SKM-1 (cell line): ENCODE data around the gene KLHL22.
"Not testable (repeated sequence)": the region's sequence is repeated elsewhere in the genome, so short reads cannot be mapped to it uniquely, and the experiment has no call there.

Source experiments
- DNase-seq: peaks from one replicate; lab custom pipeline; 2025; ENCODE audit not compliant: unreplicated experiment; lab: John Stamatoyannopoulos, UW

Gene KLHL22

DNA sequence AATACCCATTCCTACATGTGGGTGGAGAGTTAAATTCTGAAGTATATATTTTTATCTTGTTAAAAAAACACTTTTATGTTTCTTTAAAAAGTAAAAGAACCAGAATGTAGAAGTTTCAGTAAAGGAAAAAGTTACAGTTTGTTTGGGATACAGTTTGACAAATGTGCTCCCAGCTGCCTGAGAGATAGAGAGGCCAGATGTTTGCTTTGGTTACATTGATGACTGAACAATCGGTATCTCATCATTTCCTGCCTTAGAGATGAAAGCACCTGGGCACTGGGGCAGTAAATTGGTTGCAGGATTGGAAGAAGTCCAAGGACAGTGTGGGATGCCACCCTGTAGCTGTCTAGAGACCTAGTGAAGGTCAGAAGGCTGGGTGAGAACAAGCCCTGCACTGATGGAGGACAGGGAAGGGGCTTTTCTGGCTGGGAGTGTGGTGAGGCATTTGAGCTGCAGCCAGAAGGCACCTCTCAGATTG lies 28.4 kb upstream of the KLHL22 start:
- no peak for DNase-seq

DNA sequence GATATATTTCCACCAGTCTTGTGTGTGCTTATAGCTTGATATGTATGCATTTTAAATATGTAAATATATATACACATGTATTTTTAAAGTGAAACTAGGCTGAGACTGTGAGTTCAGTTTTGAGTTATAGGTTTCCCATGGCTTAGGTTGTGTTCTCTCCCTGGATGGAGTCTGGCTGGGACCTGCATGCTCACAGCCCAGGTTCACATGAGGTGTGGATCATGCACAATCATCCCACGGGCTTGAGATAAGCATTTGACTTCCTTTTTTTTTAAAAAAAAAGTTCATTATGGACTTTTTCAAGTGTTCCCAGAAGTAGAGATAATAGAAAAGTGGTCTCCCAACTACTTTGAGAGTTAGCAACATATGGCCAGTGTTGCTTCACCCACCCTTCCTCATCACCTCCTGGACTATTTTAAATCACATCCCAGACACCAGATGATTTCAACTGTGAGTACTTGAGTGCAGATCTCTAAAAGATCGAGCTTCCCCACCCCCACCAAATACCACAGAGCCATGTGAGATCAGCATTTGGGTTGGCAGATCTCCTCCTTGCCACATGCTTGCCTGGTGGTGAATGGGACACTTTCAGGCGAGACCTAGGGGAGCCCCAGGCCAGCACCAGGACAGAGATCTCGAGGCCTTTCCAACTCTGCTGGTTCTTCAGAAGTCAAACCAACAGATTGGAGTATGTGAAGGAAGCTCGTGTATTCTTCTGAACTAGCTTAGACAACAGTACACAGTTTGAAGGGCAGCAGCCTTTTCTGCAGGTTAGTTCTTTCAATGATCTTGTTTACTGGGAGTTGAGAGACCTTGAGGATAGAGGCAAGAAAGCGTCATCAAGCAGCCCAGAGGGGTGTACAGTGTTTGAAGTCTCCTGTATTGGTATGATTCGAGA lies 27.7 kb upstream of the KLHL22 start:
- no peak for DNase-seq

DNA sequence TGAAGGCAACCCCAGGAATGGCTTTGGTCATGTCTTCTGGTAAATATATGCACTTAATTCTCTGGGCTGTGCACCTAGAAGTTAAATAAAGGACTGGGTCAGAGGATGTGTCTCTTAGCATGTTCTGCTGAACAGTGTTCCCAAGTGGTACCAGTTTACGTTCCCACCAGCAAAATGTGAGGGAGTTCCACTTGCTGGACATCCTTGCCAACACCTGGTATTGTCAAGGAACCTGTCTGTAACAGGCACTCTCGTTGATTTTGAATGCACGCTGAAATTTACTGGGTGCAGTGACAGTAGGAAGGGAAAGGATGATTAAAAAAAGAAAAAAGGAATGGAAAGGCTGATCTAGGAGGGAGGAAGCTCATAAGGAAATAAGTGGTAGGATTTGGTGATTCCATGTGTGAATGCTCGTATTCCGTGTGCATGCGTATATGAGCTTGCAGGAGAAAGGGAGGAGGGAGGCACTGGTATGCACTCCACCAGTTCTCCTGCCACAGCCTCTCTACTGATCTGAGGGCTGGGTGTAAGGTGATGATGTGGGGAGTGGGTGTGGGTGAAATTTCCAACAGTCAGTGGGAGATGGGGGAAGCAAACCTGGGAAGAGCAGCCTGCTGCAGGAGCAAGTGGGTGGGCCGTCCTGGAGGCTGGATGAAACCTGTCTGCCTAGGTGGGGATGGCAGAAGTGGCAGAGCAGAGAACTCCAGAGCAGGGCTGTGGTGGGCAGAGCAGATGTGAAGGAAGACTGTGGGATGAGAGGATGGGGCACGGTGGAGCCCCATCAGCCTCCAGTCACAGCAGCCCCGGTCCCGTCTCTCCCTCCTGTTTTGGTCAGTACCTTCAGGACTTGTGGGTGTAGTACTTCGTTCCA lies 26.8 kb upstream of the KLHL22 start:
- DNase-seq, result no peak

DNA sequence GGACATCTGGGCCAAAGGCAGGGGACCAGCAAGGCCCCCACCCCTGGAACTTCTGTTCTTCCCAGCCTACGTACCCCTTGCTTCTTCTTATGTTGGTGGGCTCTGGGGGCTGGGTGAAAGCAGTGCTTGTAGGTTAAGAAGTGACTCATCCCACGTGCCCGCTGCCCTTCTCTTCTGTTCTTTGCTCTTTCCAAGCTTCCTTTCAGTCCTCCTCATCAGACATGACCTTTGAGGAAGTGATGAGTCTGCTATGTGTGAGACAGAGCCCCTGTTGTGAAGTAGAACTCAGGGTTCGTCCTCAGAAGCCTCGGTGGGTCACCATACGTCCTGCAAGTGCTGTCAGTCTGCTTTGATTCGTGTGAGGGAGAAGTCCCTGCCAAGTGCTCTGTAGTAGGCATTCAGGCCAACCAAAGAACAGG lies 24.5 kb upstream of the KLHL22 start:
- no peak for DNase-seq

DNA sequence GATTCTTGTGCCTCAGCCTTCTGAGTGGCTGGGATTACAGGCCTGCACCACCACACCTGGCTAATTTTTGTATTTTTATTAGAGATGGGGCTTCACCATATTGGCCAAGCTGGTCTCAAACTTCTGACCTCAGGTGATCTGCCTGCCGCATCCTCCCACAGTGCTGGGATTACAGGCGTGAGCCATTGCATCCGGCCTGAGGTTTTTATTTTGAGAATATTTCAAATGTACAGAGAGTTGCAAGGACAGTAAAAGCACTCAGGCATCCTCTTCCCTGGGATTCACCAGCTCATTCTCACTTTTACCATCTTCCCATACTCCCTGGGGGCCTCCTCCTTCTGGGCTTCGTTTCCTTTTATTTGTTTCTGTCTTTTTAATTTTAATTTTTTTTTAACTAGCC lies 24.0 kb upstream of the KLHL22 start:
- no peak for DNase-seq

DNA sequence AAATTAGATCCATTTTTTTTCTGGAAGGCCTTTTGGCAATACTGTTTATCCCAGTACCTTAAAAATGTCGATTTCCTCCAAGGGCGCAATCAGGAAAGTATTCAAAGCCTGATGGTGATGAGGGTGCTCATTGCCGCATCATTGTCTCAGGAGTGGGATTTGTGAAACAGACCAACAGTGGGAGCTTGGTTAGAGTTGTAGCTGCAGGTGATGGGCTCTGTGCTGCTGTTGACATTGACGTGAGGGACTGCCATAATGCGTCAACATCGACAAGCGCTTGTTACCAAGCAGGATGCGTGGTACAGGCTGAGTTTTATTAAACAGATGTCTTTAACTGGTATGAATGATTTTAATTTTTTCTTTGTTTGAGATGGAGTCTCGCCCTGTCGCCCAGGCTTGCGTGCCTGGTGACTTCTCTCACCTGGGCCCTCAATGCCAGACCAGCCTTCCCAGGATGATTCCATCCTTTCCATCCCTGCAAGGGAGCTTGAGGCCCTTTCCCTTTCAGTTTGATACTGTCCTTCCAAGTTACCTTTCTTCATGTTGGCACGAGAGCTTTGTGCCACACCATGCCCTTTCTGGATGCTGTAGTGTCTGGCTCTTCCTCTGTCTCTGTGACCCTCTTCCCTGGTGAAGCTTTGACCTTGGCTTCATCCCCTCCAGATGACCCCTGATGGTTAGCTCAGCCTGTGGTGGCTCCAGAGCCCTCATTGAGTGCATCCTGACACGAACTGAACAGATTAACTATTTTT lies 22.4 kb upstream of the KLHL22 start:
- DNase-seq, result no peak

DNA sequence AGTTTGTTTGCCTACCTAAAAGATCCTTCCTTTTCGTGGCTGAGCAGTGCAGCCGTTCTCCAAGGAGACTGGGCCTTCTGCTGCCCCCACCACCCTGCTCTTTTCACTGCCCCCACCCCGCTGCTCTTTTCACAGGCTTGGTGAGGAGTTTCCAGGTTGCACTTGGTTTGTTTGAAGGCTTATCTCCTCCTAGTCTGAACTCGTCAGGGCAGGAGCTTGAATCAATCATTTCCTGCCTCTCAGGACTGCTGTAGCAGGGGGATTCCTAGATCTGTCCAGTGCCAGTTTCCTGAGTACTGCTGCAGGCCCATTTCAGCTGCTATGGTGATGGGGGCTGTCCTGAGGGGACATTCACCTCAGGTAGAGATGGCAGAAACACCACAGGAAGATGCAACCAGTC lies 21.8 kb upstream of the KLHL22 start:
- DNase-seq, result no peak

DNA sequence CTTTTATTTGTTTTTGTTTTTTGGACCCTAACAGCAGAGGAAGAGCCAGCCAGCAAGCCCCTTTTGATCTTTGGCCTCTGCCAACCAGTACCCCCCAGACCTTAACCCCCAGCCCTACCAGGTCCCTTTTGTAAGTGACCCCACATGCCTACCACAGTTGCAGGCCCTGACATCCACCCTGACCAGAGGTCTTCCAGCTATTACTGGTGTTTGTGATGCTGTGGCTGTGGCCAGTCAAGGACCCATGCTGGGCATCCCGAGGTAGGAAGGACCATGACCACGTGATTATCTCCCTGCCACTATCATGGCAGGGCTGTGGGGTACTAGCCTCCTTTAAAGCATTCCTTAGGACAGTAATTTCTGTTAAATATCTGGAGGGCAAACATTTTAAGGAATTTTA lies 20.8 kb upstream of the KLHL22 start:
- DNase-seq, result no peak

DNA sequence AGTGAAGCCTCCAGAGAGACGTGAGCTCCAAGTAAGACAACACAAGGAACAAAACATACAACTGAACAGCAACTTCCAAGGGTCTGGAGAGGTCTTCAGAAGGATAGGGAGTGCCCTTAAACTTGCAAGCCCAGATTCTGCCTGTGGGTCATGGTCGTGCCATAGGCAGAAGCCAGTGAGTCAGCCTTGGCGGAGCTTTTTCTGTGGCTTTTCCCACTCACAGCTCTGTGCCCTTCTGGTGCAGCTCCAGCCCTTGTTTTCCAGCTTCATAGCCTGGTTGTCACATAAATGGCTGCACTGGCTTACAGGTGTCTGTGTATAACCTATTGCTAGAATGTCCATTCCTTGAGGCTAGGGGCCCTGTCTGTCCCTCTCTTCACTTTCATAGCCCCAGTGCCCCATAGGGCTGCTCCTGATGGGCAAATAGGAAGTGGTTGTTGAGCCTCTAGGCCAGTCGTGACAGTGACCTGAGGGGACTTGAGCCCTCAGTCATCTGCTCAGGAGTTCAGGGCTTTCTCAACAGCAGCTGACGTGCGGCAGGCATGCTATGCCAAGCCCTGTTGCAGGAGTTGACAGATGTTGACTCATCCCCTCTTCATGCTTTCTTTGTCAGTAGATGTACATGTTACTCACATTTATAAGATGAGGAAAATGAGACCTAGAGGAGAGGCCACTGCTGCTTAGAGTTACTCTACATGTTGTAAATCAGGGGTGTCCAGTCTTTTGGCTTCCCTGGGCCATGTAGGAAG lies 19.2 kb upstream of the KLHL22 start:
- DNase-seq, result no peak

DNA sequence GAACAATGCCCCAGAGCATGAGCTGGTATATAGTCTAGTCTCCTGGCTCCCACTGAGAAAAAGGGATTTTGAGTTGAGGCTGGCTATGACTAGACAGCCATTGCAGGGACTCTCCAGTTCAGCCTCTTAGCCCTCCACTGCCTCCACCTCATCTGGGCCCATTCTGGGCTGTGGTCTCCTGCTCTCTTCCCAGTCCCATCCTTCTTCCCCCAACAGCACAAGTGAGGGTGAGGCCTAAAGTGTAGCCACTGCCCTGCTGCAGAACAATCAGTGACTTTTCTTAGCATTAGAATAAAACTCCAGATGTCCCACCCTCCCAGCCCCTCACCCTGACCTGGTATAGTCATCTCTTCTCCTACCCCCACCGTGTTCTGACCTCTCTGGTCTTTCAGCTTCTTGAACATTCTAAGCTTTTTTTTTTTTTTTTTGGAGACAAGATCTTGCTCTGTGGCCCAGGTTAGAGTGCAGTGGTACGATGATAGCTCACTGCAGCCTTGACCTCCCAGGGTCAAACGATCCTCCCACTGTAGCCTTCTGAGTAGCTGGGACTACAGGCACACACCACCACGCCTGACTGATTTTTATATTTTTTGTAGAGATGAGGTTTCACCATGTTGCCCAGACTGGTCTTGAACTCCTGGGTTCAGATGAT lies 16.1 kb upstream of the KLHL22 start:
- no peak for DNase-seq

DNA sequence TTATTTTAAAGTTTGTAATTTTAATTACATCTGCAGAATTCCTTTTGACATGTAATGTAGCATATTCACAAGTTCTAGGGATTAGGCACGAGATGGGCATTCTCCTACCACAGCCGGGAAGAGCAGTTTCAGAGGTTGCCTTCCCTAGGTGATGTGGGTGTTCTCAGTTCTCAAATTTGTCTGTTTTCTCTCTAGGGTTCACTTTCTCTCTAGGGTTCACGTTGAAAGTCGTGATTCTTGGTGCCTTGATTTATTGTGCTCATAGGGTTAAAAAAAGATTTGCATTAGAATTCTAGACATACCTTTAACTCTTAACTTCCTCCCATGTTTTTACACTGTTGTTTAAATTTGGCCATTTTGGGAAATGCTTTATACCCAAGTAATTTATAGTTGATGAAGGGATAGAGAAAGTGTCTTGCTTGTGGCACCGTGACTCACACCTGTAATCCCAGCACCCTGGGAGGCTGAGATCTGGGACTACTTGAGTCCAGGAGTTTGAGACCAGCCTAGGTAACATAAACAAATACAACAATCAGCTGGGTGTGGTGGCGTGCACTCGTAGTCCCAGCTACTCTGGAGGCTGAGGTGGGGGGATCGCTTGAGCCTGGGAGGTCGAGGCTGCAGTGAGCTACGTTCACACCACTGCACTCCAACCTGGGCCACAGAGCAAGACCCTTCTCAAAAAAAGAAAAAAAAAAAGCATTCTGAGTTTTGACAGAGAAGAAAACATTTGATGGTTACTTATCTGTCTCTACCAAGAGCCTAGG lies 15.4 kb upstream of the KLHL22 start:
- DNase-seq, result no peak

DNA sequence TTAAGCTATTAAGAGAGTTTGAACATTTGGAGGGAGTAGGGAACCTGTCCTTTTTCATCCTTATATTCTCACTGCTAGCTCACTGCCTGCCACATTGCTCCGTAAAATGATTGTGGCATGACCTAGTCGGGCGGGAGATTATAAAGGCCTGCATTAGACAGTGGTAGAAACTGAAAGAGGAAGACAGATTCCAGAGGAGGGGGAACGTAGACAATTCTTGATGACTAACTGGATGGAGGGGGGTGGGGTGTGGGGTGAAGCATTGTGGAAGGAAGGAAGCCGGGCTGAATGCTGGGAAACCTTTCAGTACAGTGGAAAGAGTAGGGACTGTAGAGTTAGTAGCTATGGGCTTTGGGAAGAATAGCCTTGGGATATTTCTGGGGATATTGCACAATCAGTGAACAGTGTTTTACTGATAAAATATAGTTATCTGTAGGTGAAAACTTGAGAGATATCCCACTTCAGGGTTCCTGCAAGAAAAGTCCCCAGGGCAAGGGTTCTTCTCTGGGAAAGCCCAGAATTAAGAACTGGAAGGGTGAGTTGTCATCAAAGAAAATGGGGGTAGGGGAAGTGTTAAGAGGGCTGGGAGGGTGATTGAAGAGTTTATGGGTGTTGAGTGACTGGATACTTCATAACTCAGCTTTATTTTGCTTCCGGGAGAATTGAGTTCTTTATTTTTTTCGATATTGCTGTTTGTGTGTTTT lies 13.9 kb upstream of the KLHL22 start:
- peak; percentile 88 for DNase-seq

DNA sequence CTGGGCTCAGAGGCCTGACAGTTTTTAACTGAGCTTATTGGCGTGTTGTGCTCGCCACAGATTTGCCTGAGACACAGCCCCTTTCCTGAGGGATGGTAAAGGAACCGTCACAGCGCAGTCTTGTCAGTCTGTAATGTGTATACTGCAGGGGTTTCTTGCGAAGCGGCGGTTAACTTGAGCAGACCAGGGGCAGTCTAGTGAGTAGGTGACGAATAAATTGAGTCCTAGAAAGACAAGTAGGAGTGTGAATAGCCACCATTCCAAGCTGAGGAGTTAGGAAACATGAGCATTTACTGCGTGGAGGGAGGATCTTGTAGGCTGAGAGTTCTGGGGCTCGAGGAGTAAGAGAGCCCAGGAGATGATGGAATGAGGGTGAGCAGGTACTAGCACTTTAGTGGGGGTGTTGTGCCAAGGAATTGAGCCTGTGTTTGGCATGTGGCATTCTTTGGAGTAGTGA lies 13.2 kb upstream of the KLHL22 start:
- no peak for DNase-seq

DNA sequence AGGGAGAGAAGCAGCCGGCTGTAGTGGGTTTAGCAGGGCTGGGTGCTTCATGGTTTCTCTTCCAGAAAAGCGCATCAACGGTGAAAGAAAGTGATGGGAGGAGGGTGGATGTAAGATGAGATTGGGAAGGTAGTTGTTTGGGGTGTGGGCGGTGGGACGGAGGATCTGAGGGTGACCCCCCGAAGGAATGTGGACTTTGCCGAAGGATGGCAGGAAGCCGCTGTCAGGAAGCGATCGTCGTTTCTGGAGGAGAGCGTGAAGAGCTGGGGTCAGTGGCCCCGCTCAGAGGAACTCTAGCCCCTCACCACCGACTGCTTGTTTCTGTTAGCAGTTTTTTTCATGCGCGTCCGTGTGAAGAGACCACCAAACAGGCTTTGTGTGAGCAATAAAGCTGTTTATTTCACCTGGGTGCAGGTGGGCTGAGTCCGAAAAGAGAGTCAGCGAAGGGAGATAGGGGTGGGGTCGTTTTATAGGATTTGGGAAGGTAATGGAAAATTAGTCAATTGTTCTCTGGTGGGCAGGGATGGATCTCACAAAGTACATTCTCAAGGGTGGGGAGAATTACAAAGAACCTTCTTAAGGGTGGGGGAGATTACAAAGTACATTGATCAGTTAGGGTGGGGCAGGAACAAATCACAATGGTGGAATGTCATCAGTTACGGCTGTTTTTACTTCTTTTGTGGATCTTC lies 12.6 kb upstream of the KLHL22 start:
- DNase-seq, result not testable (repeated sequence)

DNA sequence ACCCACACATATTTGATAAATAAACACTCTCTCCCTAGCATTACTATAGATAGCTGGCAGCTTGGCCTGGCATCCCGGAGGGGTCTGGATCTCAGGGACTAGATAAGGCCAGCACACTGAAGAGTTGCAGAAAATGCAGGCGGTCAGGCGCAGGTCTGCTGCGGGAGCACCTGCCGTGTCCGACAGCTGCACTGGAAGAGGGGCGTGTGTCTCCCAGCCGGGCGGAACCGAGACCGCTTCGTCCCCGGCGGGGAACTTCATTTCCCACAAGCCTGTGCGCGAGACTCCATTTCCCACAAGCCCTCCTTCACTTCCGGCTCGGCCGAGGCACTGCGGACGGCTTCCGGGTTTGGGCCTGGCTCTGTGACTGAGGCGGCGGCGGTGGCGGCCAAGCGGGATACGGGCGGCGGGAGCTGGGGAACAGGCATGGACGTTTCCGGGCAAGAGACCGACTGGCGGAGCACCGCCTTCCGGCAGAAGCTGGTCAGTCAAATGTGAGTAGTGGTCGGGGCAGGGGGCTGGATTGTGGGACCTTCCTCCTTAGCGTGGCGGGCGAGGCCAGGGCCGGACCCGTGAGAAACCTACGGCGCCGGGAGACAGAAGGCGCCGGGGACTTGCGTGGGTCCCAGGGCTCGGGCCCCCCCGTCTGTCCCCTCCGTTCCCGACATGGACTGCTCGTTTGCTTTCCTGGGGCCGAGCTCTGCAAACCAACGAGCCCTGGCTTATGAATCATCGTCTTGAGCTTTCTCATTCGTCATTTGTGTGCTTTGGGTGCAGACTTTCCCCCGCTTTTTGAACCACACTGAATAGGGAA lies 11.9 kb upstream of the KLHL22 start, which contains the start of gene MED15:
TSS of gene MED15 (plus strand) at position 358 of the 814 bp plus-strand sequence. CDS start at position 427, 69 bp downstream.
- DNase-seq, result peak; percentile 87

DNA sequence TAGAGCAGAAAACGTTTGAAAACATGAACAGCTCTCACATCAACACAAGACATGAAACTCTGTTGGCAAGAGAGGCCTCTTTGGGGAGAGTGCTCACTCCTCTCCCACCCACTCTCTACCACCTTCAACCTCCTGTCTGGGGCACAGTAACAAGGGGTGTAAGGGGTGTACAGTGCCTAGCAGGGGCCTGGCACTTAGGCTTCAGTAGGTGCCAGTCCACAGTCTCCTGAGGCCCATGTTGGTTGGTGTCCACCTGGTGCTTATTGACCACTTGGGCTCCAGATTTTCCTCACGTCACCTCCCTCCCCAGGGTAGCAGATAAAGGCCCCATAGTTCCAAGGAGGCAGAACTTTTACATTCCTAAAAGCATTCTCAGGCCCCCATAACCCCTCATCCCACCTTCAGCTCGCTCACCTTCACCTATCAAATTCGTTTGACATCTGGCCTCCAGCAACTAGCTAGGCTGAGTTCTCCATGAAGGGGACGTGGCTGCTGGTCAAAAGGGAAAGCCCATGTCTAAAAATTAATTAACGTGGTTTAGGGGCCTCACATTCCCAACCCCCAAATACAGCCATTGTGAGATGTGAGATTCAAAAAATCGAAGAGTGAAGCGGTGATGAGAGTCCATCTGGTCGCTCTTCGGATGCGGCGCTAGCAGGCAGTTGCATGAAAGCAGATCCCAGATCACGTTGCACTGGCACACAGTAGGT lies 11.1 kb upstream of the KLHL22 start:
- DNase-seq, result no peak
